CD14-positive monocyte (primary cell): Measurements from ENCODE around the gene PDGFD. TPM values are rescaled to one million over a fixed set of nuclear protein-coding genes. Genes with fewer than 3 reads are reported as not detected.

Experiments used
- DNase-seq, 3 donors: peaks; one replicate each; pipeline ENCODE4 v3.0.0-alpha.2; 2011 to 2022
- H2AFZ ChIP-seq: 2 replicates; pipeline ENCODE4 v1.6.0; 2012; ENCODE audit warnings: mild to moderate bottlenecking, low read depth, low read length, inconsistent platforms; ENCODE audit not compliant: insufficient read depth, poor library complexity, severe bottlenecking
- H3K27ac ChIP-seq, 2 donors: 1 replicate in 1 of 2; 2 replicates in 1 of 2; pipeline ENCODE4 v1.5.1; 2012 to 2013; ENCODE audit warnings: low read length in 2 of 2, control low read depth in 1 of 2, inconsistent platforms in 1 of 2, low read depth in 1 of 2, mild to moderate bottlenecking in 1 of 2
- H3K27me3 ChIP-seq, 2 donors: one replicate each; pipeline versions ENCODE4 v1.6.0 to v1.6.1; 2011 to 2013; ENCODE audit warnings: low read length in 2 of 2; ENCODE audit not compliant: control insufficient read depth in 2 of 2, insufficient read depth in 2 of 2
- H3K36me3 ChIP-seq, 2 donors: replicated peaks in 1 of 2; 1 replicate in 1 of 2; 2 replicates in 1 of 2; pipeline versions ENCODE4 v1.5.1 to v1.6.1; 2012 to 2013; ENCODE audit warnings: low read length in 2 of 2, control low read depth in 1 of 2, inconsistent platforms in 1 of 2, mild to moderate bottlenecking in 1 of 2; ENCODE audit not compliant: insufficient read depth in 2 of 2, control insufficient read depth in 1 of 2
- H3K4me1 ChIP-seq, 2 donors: 1 replicate in 1 of 2; 2 replicates in 1 of 2; pipeline versions ENCODE4 v1.5.1 to v1.6.1; 2012 to 2013; ENCODE audit warnings: low read length in 2 of 2, control low read depth in 1 of 2, inconsistent platforms in 1 of 2, mild to moderate bottlenecking in 1 of 2, moderate library complexity in 1 of 2; ENCODE audit not compliant: insufficient read depth in 2 of 2, control insufficient read depth in 1 of 2
- H3K4me2 ChIP-seq: replicated peaks from 2 replicates; pipeline ENCODE3; 2012; ENCODE audit warnings: low read length, moderate library complexity, mild to moderate bottlenecking; ENCODE audit not compliant: poor library complexity, severe bottlenecking; ENCODE audit errors: extremely low read depth
- H3K4me3 ChIP-seq, 3 experiments: fragments of 200-600 bp in 1 of 3; sonication (generic) in 1 of 3; replicated peaks in 1 of 3; 1 replicate in 2 of 3; 2 replicates in 1 of 3; pipeline ENCODE4 v1.5.1; 2011 to 2013; ENCODE audit warnings: low read length in 3 of 3, mild to moderate bottlenecking in 3 of 3, control low read depth in 2 of 3, low read depth in 2 of 3, inconsistent platforms in 1 of 3, moderate library complexity in 1 of 3
- H3K79me2 ChIP-seq: 2 replicates; pipeline ENCODE4 v1.6.0; 2012; ENCODE audit warnings: mild to moderate bottlenecking, control low read depth, inconsistent platforms, low read length, moderate library complexity; ENCODE audit not compliant: insufficient read depth
- H3K9ac ChIP-seq: 2 replicates; pipeline ENCODE4 v1.6.0; 2017; ENCODE audit warnings: low read length, mild to moderate bottlenecking; ENCODE audit not compliant: insufficient read depth, poor library complexity, severe bottlenecking
- H3K9me3 ChIP-seq, 2 donors: replicated peaks in 1 of 2; 1 replicate in 1 of 2; 2 replicates in 1 of 2; pipeline versions ENCODE4 v1.5.1 to v1.6.1; 2012 to 2013; ENCODE audit warnings: low read length in 2 of 2, control low read depth in 1 of 2; ENCODE audit not compliant: control insufficient read depth in 1 of 2, insufficient read depth in 1 of 2
- H4K20me1 ChIP-seq: 2 replicates; pipeline ENCODE4 v1.6.0; 2012; ENCODE audit warnings: mild to moderate bottlenecking, low read length, control low read depth, moderate library complexity; ENCODE audit not compliant: insufficient read depth
- H3K27ac Mint-ChIP-seq, 7 donors: one replicate each; pipeline ENCODE4 v1.8.0; 2020; ENCODE audit warnings: mild to moderate bottlenecking in 7 of 7, mixed read lengths in 7 of 7, moderate library complexity in 6 of 7, inconsistent platforms in 2 of 7
- H3K27me3 Mint-ChIP-seq, 3 donors: one replicate each; pipeline ENCODE4 v1.8.0; 2021 to 2022; ENCODE audit warnings: low read depth in 3 of 3, mild to moderate bottlenecking in 3 of 3, mixed read lengths in 3 of 3, moderate library complexity in 3 of 3, inconsistent platforms in 1 of 3
- H3K36me3 Mint-ChIP-seq, 2 donors: one replicate each; pipeline ENCODE4 v1.8.0; 2020; ENCODE audit warnings: mixed read lengths in 2 of 2, inconsistent platforms in 1 of 2, mild to moderate bottlenecking in 1 of 2
- H3K4me1 Mint-ChIP-seq: one replicate; pipeline ENCODE4 v1.8.0; 2020; ENCODE audit warnings: mild to moderate bottlenecking, mixed read lengths
- H3K4me3 Mint-ChIP-seq, 2 donors: one replicate each; pipeline ENCODE4 v1.8.0; 2020; ENCODE audit warnings: mild to moderate bottlenecking in 2 of 2, mixed read lengths in 2 of 2, moderate library complexity in 1 of 2
- H3K9me3 Mint-ChIP-seq, 7 donors: one replicate each; pipeline ENCODE4 v1.8.0; 2020 to 2022; ENCODE audit warnings: mixed read lengths in 7 of 7, mild to moderate bottlenecking in 6 of 7, moderate library complexity in 6 of 7, inconsistent platforms in 2 of 7
- WGBS: methylation state at CpG from one replicate; pipeline ENCODE4 v1.1.5; 2013; ENCODE audit warnings: missing lambda C conversion rate; ENCODE audit not compliant: insufficient coverage; 5-methylcytosine and 5-hydroxymethylcytosine counted together
- intact Hi-C, 2 donors: fragments of 100-400 bp; cut with micrococcal nuclease; formaldehyde crosslinking; loops; one replicate each; pipeline versions ENCODE4 v1.15.0 to v1.15.1; 2023
- polyA plus RNA-seq, 3 donors: library from polyadenylated mRNA; depleted of rRNA in 1 of 3; unstranded in 2 of 3; stranded (reverse) in 1 of 3; fragments of 300-500 nt in 2 of 3; fragments of >200 nt in 1 of 3; fragmentation: Illumina TruSeq in 2 of 3; gene quantifications; 1 replicate in 2 of 3; 2 replicates in 1 of 3; pipeline ENCODE4 v1.2.3, GENCODE V29; 2012 to 2021
- TF ChIP-seq, protein P1 (sequence below): fragments of 200-600 bp; IDR thresholded peaks from one replicate; pipeline ENCODE4 v1.8.0; 2022; ENCODE audit warnings: antibody characterized with exemption, mild to moderate bottlenecking

PDGFD gene
- polyA plus RNA-seq, 3 donors: 0.05 to 0.15 TPM; not detected in 1

DNA sequence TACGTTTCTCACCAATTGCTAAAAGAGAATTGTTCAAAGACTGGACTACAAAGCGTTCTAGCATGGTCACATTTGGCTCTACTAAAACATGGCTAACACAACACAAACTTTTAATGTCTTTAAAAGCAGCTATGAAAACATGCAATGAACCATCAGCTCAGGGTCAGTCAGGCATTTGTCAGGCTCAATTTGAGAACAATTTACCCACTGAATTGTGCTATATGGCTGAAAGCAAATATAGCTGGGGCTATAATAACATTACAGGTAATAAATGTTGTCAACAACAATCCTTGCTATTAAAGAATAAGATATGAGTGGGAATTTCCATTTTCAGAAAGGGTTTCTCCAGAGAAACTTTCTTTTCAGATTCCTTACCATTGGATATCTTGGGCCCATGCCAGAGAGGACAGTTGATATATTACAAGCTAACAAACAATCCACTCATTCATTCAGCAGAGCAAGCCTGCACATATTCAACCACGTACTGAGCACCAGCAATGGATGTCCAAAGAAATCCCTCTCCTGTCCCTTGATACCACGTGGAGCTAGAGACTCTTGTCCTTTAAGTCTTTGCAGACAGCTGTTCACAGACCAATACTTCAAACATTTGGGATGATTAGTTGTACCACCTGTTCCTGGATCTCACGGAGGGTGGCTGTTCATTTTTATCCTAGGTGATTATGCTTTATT is 210.0 kb downstream of the PDGFD start:
- no peaks in the 10 kb centered on the region for H3K4me1 ChIP-seq
- H3K27ac Mint-ChIP-seq: no peak overlapping the region
- no peak for DNase-seq
- no peak overlapping the region for H2AFZ ChIP-seq
- H3K27me3 Mint-ChIP-seq: no peaks in the 10 kb centered on the region
- H3K36me3 Mint-ChIP-seq: no peaks in the 10 kb centered on the region
- H3K4me3 ChIP-seq: no peak overlapping the region
- WGBS: 98% methylated on average over 4 of the region's 5 CpGs
- H3K79me2 ChIP-seq: no peaks in the 10 kb centered on the region
- no peak overlapping the region for H3K9ac ChIP-seq
- no peaks in the 10 kb centered on the region for H3K9me3 ChIP-seq
- H3K36me3 ChIP-seq: no peaks in the 10 kb centered on the region
- intact Hi-C loops: no loop called here
- H3K4me3 Mint-ChIP-seq: no peak overlapping the region
- peaks cover 0 to 4% (median 0%) of the 10 kb centered on the region in 7 donors for H3K9me3 Mint-ChIP-seq
- H4K20me1 ChIP-seq: no peaks in the 10 kb centered on the region
- no peak overlapping the region for H3K27ac ChIP-seq
- H3K4me2 ChIP-seq: no peak overlapping the region
- no peaks in the 10 kb centered on the region for H3K4me1 Mint-ChIP-seq
- TF ChIP-seq, protein P1, sequence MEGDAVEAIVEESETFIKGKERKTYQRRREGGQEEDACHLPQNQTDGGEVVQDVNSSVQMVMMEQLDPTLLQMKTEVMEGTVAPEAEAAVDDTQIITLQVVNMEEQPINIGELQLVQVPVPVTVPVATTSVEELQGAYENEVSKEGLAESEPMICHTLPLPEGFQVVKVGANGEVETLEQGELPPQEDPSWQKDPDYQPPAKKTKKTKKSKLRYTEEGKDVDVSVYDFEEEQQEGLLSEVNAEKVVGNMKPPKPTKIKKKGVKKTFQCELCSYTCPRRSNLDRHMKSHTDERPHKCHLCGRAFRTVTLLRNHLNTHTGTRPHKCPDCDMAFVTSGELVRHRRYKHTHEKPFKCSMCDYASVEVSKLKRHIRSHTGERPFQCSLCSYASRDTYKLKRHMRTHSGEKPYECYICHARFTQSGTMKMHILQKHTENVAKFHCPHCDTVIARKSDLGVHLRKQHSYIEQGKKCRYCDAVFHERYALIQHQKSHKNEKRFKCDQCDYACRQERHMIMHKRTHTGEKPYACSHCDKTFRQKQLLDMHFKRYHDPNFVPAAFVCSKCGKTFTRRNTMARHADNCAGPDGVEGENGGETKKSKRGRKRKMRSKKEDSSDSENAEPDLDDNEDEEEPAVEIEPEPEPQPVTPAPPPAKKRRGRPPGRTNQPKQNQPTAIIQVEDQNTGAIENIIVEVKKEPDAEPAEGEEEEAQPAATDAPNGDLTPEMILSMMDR: no peak
- H3K27me3 ChIP-seq: no peaks in the 10 kb centered on the region

DNA sequence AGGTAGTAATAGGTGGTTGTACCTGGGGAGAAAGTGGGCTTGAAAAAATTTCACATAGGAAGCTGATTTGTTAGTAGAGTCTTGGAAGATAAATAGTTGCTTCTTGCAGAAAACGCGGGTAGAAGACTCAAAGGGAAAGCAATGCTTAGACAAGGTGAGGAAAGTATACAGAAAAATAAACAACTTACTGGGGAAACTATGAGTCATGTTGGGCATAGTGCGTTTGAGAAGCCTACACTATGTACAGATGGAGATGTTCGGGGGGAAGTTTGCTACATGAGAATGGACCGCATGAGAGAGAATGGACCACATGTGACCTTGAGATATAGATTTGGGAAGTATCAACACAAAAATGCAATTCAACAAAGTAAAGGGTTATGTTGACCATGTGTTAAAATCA is 214.2 kb downstream of the PDGFD start:
- Histone ChIP-seq H3K9ac (no peak overlapping the region), H3K36me3 (no peaks in the 10 kb centered on the region), H2AFZ (no peak overlapping the region), H3K4me3 (no peak overlapping the region), H3K9me3 (no peaks in the 10 kb centered on the region), H3K27ac (no peak overlapping the region), H3K27me3 (no peaks in the 10 kb centered on the region), H4K20me1 (no peaks in the 10 kb centered on the region), H3K4me2 (no peak overlapping the region), H3K4me1 (no peaks in the 10 kb centered on the region), H3K79me2 (no peaks in the 10 kb centered on the region)
- TF ChIP-seq, protein P1: no peak
- intact Hi-C loops: no loop called here
- DNase-seq: no peak
- no peak overlapping the region for H3K4me3 Mint-ChIP-seq
- 92% methylated on average over 2 of the region's 5 CpGs for WGBS
- no peak overlapping the region for H3K27ac Mint-ChIP-seq
- H3K27me3 Mint-ChIP-seq: peaks cover 0 to 2% (median 0%) of the 10 kb centered on the region in 3 donors
- no peaks in the 10 kb centered on the region for H3K4me1 Mint-ChIP-seq
- peaks cover 0 to 2% (median 0%) of the 10 kb centered on the region in 7 donors for H3K9me3 Mint-ChIP-seq
- no peaks in the 10 kb centered on the region for H3K36me3 Mint-ChIP-seq
